ENCODE results near the gene PLEKHA5.
"Not testable (repeated sequence)": the region's sequence is repeated elsewhere in the genome, so short reads cannot be mapped to it uniquely, and the experiment has no call there.

The PLEKHA5 gene

DNA sequence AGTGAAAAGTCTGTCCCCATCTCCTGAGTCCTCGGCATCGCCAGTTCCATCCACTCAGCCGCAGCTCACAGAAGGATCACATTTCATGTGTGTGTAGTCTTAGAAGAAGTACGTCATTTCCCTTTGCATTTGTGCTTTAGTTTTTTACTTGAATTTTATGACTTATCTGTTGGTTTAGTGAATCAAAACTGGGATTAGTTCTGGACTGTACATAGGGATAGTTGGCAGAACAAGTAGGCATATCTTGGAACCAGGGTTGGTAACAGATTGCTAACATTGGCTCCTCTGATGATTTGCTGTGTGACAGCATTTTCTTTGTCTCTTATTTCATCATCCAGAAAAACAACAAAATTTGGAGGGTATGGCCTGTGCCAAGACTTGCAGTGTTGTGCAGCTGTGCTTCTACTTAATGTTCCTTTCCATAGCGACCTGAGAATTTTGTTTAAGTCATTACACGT, 240.2 kb downstream of the PLEKHA5 start:
- no peak for DNase-seq

DNA sequence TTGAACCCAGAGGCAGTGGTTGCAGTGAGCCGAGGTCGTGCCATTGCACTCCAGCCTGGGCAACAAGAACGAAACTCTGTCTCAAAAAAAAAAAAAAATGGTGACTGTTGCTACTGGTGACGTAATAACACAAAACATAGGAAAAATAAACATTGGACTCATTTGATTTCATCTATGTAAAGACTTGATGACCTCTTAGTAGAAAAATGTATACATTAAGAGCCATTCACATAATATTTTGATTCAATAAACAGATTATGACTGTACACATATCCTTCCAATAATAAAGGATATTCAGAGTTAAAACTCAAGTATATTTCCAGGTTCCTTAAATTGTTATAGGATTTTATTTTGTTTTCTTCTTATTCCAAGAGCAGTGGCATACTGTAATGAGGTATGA, 244.1 kb downstream of the PLEKHA5 start:
- DNase-seq, result no peak

DNA sequence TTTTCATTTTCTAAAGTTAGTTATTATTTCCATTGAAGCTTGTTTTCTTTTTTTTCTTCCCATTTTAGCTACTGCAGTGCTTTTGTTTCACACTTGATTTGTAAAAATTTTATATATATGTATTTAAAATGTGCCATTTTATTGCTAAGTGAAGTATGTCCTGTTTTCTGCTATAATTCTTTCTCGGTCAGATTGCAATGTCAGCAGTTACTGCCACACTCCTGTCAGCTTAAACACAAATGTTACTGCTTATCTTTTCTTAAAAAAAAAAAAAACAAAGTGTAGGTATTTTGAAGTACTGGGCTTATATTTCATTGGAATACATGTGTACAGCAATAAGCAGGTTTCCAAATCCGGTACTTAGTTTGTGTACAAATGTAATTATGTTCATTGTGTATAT, 246.4 kb downstream of the PLEKHA5 start:
- DNase-seq, result no peak

DNA sequence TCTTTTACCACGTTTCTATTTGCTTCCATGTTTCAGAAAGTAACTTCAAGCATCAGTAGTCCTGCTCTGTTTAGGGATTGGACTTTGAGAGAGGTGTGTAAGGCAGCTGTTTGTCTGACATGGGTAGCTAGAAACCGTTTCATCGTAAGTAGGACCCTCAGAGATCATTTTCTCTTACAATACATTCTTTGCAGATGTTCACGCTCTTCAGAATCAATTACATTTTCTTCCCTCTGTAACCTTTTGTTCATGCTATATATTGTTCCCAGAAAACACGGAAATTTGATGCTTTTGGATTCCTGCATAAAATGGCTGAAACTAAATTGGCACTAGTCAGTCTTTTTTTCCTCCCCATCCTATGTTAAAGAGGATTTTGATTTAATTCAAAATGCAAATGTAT, 247.2 kb downstream of the PLEKHA5 start:
- no peak for DNase-seq

DNA sequence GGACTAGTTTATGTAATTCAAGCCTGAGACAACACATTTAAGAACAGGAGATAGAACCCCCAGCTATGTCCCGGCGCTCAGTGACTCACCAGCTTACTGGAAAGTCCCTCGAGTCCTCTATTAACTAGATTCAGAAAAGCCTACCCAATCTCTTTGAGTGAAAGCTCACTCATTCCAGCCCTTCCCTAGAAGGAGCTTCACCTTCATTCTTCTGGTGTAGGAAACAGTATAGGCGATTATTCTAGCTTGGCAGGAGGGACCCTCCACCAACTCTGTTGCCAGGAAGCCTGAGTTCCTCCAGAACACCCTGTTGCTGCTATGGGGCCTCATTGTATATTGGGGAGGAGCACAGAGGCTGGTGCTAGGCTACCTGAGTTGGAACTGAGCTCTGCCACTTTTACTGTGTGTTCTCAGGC, 252.6 kb downstream of the PLEKHA5 start:
- DNase-seq, result no peak

DNA sequence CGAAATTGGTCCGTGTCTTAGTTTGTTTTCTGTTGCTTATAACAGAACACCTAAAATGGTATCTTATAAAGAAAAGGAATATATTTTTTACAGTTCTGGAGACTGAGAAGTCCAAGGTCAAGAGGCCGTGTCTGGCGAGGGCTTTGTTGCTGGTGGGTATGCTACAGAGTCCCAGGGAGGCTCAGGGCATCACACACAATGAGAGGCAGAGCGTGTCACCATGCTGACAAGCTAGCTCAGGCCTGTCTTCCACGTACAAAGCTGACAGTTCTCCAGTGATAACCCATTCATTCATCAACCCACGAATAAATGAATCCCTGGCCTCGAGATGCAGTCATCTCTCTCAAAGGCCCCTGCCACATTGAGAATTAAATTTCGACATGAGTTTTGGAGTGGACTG, 253.0 kb downstream of the PLEKHA5 start:
- no peak for DNase-seq

DNA sequence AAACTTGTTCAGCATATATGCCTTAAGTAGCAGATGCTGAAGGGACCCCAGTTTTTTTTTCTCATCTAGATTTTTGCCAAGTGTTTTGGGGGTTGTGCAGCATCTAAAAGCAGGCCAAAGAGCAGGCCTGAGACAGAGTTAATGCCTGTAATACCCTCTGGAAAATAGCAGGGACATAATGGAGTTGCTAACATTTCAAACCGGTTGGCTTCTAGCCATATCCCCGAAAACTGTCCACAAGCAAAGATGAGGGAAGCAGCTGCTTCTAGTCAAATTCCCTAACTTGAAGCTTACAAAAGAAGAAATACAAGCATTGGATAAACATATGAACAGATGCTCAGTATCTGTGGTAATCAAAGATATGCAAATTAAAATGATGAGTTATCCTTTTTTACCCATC, 257.6 kb downstream of the PLEKHA5 start:
- no peak for DNase-seq

DNA sequence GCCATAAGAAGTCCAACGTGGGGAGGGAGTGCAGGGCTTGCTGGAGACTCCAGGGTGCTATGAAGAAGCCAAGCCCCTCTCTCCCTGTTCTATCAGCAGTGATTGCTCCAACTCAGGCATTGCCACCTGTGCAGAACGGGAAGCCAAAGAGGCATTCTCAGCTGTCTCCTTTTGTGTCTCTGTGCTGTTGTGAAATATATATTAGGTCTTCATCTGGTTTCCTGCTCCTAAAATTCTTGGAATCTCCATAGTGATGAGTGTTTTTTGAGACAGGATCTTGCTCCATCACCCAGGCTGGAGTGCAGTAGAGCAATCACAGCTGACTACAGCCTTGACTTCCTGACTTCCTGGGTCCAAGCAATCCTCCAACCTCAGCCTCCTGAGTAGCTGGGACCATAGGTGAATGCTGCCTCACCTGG, 258.6 kb downstream of the PLEKHA5 start:
- DNase-seq, result no peak

DNA sequence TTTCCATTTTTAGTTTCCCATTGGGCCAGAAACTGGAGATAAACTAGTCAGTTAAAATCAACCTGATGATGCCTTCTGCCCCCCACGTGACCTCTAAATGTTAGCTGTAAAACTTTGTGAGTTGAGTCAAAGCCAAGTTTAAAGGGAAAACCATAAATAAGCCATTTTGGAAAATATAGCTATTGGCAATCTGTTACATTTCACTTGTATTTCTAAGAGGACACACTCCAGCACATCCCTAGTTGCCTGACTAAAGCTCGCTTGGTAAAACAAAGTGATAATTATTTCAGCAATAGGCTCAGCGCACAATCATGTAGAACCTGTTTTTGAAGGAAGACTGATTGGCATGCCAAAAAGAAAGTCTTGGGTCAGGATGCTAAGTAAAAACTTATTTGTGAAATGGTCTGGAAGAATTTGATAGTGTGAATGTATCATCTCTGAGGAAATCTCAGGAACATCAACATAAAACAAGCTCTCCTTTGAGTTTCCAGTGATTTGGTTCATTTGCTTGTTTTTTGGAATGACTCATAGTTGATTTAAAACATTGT, 260.6 kb downstream of the PLEKHA5 start:
- DNase-seq, result no peak

DNA sequence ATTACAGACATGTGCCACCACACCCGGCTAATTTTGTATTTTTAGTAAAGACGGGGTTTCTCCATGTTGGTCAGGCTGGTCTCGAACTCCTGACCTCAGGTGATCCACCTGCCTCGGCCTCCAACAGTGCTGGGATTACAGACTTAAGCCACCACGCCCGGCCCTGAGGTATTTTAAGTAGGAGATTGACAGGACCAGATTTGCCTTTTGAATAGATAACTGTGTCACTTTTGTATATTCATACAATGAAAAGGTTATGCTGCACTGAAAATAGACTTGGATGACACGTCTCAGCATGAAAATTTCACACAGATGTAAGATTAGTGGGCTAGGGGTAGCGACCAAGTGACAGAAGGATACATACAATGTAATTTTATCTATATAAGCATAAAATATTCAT, 263.1 kb downstream of the PLEKHA5 start:
- not testable (repeated sequence) for DNase-seq

DNA sequence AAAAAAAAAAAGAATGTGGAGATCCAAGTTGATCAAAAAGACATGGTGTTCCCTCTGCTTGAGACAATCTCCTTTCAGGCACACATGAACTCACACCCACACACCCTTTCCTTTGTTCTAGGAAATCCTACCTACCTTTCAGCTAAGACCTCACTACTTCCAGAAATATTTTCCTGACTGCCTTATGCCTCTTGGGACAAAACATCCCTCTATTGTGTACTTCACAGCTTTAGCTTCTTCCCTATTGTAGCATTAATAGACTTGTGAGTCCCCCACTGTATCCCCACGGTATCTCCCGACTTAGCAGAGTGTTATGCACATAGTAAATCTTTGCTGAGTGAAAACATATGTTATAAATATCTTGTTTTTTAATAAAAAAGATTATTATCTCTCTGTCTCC, 264.9 kb downstream of the PLEKHA5 start:
- no peak for DNase-seq

DNA sequence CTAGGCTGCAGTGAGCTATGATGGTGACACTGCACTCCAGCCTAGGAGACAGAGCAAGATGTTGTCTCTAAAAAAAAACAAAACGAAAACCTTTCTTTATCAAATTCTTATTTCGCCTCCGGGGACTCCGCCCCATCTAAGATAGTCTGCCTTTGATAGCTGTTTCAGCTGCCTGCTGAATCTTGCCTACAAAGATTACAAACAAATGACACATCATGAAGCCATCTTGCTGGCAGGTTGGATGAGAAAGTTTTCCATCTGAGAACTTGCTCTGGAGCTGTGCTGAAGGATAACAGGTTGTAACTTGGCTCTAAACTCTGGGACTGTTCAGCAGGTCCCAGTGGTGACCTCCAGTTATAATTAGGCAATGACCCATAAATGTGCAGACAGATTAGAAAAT, 268.0 kb downstream of the PLEKHA5 start:
- DNase-seq, result no peak

DNA sequence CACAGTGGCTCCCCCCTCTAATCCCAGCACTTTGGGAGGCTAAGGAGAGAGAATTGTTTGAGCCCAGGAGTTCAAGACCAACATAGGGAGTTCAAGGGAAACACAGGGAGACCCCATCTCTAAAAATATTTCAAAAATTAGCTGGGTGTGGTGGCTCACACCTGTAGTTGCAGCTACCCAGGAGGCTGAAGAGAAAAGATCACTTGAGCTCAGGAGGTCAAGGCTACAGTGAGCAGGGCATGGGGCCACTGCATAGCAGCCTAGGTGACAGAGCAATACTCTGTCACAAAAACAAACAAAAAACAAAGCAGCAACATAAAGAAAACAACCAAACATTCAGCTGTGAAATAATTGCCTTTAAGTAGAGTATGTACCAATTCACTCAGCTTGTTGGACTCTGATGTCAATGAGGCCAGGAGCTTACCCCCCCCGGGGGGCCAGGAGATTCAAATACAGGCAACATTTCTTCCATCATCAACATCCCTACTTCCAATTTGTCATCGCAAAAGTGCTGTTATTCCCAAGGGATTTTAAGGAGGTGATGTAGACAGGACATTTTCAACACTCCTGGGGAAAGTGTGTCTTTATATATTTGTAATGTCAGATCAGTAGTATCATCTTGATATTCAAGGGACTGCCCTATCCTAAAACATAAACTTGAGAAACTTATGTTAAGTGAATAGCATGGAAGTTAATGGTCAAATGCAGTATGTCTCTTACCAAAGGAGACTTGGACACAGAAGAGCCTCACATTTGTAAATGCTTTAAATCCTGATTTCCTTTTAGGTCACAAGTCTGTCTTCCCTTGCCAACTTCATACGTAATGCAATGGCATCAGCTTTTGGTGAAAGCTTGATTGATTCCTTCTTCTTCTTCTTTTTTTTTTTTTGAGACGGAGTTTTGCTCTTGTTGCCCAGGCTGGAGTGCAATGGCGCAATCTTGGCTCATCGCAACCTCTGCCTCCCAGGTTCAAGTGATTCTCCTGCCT, 269.1 kb downstream of the PLEKHA5 start:
- no peak for DNase-seq

DNA sequence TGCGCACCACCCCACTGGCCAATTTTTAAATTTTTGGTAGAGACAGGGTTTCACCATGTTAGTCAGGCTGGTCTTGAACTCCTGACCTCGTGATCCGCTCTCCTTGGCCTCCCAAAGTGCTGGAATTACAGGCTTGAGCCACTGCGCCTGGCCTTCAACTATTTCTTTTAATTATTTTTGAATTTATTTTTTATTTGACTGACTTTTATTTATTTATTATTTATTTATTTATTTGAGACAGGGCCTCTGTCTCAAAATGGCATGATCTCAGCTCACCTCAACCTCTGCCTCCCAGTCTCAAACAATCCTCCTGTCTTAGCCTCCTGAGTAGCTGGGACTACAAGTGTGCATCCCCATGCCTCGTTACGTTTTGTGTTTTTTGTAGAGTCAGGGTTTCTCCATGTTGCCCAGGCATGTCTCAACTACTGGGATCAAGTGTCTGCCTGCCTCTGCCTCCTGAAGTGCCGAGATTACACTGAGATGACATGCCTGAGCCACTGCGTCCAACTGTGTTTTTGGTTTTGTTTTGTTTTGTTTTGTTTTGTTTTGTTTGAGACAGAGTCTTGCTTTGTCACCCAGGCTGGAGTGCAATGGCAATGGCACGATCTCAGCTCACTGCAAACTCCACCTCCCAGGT, 271.2 kb downstream of the PLEKHA5 start:
- DNase-seq, result not testable (repeated sequence)

DNA sequence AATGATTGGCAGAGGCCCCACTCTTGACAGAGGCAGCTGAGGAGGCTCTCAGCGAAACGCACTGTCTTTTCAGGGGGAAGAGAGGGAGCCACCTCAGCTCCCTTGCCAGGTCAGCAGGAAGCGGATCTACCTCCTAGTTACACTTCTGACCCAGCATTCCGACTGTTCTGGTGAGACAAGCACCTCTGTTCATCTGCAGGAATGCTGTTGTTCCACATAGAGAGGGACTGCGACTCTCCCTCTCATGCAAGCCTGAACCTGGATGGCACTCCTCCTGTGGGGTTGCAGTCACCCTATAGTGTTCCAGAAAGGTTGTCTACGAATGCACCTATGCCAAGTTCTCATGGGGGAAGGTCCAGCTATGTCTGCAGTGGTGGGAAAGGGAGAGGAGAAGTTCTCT, 272.7 kb downstream of the PLEKHA5 start:
- DNase-seq, result no peak

DNA sequence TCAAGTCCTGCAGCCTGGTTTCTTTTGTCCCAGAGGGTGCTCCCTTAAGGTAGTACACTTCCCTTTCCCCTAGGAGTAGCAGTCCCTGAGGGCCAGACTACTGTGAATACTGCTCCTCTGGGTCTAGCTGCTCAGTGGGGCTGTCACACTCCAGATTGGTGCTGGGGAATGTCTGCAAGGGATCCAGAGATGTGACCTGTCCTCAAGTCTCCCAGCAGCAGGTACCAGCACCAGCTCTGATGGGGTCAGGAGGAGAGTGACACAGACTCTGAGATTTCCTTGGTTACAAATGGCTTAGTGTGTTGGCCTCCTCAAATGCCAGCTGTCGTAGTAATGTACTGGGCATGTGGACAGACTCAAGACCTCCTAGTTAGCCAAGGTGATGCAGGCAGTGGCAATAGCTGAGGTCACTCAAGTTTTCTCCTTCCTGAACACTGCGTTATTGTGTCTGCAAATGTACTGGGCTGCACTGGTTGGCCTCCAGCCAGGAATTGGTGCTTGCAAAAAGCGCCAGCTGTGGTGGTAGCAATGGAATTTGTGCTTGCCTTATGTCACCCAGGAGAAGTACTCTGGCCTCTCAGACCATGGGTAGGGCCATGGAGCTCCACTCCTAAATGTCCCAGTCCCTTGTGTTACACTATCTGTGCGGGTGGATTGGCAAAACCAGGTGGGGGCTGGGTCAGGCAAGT, 273.4 kb downstream of the PLEKHA5 start:
- DNase-seq, result no peak

DNA sequence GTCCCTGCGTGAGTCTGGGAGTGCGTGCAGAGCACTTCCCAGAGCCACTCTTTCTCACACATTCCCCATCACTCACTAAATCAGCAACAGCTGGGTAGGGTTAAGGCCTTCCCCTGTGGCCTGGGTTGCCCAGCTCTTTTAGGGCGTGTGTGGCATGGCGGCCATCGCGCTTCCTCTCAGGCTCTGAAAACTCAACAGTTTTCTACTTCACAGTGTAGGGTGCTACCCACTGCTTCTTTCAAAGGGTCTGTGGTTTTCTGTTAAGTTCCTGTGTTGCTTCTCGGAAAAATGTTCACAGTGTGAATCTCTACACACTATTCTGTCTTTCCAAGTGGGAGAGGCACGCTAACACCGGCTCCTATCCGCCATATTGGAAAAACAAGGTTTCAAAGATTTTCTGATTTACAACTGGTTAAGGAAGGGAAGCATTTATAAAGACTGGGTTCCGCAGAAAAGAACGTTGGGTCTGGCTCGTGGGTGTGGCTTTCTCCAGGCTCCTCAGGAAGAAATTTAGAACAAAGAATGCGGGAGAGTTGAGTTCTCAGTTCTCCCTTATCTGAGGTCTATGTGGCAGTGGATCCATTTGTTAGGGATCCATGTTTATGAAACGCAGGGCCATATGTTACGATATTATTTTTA, 274.8 kb downstream of the PLEKHA5 start:
- no peak for DNase-seq

DNA sequence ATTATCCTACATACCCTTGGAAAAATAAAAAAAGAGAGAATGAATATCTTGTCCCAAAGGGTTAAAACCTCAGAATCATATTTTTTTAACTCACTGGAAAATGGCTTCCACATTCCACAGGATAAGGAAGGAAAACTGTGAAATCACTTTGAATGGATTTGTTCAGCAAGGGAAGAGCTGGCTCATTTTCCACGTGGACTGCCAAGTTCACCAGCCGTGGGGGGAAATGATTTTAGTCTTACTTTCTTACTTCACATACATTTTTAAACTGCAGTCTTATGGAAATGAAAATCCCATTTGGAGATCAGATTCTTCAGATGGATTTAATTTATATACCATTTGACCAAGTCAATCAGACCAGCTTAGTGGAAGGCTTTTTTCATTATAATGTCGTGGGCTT, 279.8 kb downstream of the PLEKHA5 start:
- no peak for DNase-seq

DNA sequence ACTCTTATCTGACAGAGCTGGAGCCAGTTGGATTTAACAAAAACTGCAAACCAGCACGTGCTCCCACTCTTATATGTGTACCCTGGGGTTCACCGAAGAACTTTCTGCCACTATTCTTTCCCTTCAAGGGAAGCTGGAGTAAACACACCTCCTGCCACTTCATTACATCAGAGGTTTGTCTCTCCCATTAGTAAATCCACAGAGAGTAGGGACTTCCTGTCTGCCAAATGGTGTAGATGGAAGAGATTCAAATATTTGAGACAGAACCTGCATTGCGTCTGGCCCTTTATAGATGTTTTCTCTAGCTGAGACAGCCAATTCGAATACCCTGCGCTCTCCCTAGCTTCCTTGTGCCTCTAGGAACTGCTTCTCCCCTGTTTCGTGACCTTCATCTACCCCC, 280.7 kb downstream of the PLEKHA5 start:
- DNase-seq, result no peak

DNA sequence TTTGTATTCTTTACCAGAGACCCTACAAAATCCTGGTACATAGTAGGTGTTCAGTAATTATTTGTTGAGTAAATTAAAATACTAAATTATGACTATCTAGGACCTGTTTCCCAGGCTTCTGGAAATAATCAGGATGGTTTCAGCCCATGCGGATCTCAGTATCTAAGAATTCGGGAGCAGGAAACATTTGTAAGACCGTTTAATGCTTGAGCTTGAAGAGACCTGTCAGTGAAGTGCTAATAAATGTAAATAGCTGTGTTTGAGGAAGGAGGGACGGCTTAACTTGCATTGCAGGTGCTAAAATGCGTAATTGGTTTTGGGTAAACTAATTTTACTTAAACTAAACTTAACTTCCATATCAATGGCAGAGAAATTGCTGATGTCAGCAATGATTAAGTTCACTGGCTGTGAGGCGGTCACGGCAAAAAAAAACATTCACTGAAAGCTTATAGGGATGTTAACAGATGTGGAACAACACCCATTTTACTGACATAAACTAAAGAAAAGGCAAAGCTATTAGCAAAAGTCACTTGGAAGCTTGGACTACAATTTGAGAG, 281.2 kb downstream of the PLEKHA5 start:
- no peak for DNase-seq

DNA sequence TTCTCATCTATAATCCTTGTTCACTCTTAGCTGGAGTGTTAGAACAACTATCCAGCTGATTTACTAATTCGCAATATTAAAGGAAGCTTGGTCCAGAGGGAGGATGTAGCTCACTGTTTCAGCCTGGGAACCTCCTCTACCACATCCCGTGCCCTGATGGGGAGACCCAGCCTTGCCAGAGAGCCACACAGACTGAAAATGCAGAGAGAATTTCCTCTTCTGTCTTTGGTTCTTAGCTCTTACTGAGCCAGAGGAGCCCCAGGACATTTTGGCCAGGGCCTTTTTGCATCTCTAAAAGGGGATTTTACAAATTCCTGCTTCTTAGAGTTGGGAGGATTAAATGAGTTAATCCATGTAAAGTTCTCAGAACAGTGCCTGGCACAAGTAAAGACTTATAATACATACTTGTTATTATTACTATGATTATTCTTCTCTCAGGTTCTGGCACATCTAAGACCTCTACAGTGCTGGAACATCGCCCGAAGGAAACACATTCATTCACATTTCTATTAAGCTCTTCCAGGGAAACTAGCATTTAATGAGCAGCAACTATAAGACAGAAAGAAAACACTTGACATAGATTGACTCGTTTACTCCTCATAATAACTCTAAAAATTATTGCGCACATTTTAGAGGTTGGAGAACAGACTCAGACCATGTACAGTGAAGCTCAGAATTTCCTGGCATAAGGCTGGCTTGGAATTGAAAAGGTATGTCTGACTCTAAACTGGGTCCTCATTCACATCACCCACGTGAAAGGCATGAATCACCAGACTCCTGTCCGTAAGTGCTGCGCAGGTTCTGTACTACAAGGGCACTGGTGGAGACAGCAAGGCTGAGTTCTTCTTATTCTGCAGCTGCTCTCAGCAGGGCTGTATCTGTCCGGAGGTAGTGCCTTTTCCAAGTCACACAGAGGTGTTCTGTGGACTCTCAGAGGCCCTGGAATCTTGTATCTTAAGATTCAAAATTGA, 282.0 kb downstream of the PLEKHA5 start:
- no peak for DNase-seq

All from NCI-H526 treated with DMSO at 0.1 percent for 48 hours (cell line).